ENCODE measurements around the gene KREMEN2.

KREMEN2 gene

GRCh38 chr16:3008690-3009037 is 44.6 kb downstream of the KREMEN2 start:
- in situ Hi-C loops (cut with MboI; ENCODE audit: low sequenced_read_pairs, unreplicated experiment): no loop called here
- DNase-seq (ENCODE audit: low spot score): no peak
- TF ChIP-seq CTCF (IDR thresholded peaks at IDR 0.05; ENCODE audit: borderline replicate concordance, control extremely low read depth, extremely low read depth, insufficient read depth, missing control alignments): no peak

DNA sequence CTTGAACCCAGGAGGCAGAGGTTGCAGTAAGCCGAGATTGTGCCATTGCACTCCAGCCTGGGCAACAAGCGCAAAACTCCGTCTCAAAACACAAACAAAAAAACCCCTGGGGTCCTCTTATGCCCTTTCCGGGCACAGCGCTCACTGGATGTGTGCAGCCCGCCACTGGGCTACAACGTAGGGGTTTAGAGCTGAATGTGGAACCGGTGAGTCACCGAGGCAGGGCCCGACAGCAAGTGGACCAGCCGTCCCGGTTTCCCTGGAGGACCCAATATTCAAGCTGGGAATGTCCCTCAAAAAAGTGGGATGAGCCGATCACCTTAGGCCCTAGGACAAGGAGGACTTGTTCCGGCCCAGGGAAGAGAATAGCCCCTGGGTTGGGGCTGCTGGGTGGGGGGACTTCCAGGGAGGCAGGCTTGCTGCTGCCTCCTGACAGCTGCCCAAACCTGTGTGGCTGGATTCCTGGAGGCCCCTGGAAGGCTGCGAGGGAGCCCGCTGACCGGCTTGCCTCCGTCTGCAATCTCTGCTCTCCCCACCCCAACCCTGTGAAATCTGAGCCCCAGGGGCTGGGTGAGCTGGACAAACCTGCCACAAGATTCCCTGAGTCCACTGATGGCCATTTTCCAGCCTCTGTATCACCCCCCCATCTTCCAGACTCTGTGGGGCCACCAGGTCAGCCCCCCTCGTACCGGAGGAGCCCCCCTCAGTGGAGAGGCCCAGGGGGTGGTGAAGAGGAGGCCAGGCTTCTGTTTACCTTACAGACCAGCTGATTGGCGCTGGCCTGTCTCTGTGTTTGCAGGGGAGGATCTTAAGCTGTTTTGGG is 45.7 kb downstream of the KREMEN2 start:
- TF ChIP-seq CTCF (IDR thresholded peaks at IDR 0.05; ENCODE audit: borderline replicate concordance, control extremely low read depth, extremely low read depth, insufficient read depth, missing control alignments): no peak
- in situ Hi-C loops (cut with MboI; ENCODE audit: low sequenced_read_pairs, unreplicated experiment): no loop called here
- DNase-seq (ENCODE audit: low spot score): no peak

DNA sequence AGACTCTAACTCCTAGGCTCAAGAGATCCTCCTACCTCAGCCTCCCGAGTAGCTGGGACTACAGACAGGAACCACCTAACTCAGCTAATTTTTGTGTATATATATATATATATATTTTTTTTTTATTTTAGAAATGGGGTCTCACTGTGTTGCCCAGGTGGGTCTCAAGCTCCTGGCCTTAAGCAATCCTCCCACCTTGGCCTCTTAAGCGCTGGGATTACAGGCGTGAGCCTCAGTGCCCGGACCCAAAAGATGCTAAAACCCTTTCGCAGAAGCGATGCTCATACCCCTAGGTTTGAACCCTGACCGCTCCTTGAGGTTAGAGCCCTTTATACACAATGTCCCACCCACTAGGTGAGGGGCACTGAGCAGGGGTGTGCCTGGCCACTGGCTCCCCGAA is 46.4 kb downstream of the KREMEN2 start:
- in situ Hi-C loops (cut with MboI; ENCODE audit: low sequenced_read_pairs, unreplicated experiment): no loop called here
- TF ChIP-seq CTCF (IDR thresholded peaks at IDR 0.05; ENCODE audit: borderline replicate concordance, control extremely low read depth, extremely low read depth, insufficient read depth, missing control alignments): no peak
- no peak for DNase-seq (ENCODE audit: low spot score)

DNA sequence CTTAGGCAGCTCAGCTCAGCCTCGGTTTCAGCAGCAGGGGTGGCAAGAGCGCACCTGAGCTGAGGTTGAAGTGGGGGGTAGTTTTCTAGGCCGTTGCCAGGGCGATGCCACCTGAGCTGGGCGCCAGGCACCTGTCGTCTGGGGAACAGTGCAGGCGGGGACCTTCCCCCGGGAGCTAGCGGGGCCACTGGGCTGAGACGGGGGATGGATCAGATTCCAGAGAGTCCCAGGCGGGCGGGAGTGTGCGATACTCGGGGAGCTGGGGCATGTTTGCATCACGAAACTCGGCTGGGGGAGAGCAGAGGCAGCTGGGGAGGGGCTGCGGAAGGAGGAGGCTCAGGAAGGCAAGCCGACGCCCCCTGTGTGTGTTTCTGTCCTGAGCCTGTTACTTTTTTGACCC is 48.2 kb downstream of the KREMEN2 start:
- in situ Hi-C loops (cut with MboI; ENCODE audit: low sequenced_read_pairs, unreplicated experiment): no loop called here
- DNase-seq (ENCODE audit: low spot score): no peak
- TF ChIP-seq CTCF (IDR thresholded peaks at IDR 0.05; ENCODE audit: borderline replicate concordance, control extremely low read depth, extremely low read depth, insufficient read depth, missing control alignments): no peak

GRCh38 chr16:3012828-3013420 is 48.8 kb downstream of the KREMEN2 start, which contains the start of gene CLDN9:
Gene CLDN9 (plus strand): TSS chr16:3012923. CDS start chr16:3013363, 440 bp downstream.
- in situ Hi-C loops (cut with MboI; ENCODE audit: low sequenced_read_pairs, unreplicated experiment): no loop called here
- no peak for DNase-seq (ENCODE audit: low spot score)
- TF ChIP-seq CTCF (IDR thresholded peaks at IDR 0.05; ENCODE audit: borderline replicate concordance, control extremely low read depth, extremely low read depth, insufficient read depth, missing control alignments): no peak

- in situ Hi-C loops (cut with MboI; ENCODE audit: low sequenced_read_pairs, unreplicated experiment): no loop called here
- no peak for DNase-seq (ENCODE audit: low spot score)
- no peak for TF ChIP-seq CTCF (IDR thresholded peaks at IDR 0.05; ENCODE audit: borderline replicate concordance, control extremely low read depth, extremely low read depth, insufficient read depth, missing control alignments)
Measured at GRCh38 chr16:3013491-3013951, 49.4 kb downstream of the KREMEN2 start.
